Measurements from ENCODE around the gene ARNT2.

DNA sequence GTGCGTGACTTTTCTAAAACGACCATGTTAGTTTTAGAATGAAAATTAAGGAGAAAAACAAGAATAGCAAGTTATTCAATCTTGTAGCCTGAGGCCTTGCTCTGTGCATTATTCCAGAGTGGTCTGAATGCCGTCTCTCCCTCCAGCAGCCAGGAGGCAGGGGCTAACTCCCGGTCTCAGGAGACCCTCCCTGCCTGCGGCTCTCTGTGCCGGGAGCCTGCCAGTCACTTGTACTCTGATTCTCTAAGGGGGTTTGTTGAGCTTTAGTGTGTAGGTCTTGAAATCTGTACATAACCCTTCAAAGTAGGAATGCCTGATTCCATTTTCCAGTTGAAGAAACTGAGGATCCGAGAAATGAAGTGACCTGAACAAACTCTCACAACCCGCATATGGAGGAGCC lies 97.3 kb downstream of the ARNT2 start:
- TF ChIP-seq POLR2A (IDR thresholded peaks at IDR 0.05; ENCODE audit: extremely low read depth, insufficient read length): no peak
- TF ChIP-seq, protein P1, sequence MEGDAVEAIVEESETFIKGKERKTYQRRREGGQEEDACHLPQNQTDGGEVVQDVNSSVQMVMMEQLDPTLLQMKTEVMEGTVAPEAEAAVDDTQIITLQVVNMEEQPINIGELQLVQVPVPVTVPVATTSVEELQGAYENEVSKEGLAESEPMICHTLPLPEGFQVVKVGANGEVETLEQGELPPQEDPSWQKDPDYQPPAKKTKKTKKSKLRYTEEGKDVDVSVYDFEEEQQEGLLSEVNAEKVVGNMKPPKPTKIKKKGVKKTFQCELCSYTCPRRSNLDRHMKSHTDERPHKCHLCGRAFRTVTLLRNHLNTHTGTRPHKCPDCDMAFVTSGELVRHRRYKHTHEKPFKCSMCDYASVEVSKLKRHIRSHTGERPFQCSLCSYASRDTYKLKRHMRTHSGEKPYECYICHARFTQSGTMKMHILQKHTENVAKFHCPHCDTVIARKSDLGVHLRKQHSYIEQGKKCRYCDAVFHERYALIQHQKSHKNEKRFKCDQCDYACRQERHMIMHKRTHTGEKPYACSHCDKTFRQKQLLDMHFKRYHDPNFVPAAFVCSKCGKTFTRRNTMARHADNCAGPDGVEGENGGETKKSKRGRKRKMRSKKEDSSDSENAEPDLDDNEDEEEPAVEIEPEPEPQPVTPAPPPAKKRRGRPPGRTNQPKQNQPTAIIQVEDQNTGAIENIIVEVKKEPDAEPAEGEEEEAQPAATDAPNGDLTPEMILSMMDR (IDR thresholded peaks at IDR 0.05; ENCODE audit: low read depth, low read length): no peak
- TF ChIP-seq, protein P2, sequence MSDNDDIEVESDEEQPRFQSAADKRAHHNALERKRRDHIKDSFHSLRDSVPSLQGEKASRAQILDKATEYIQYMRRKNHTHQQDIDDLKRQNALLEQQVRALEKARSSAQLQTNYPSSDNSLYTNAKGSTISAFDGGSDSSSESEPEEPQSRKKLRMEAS (IDR thresholded peaks at IDR 0.05; ENCODE audit: low read depth, low read length): no peak
- TF ChIP-seq MYC (IDR thresholded peaks at IDR 0.05; ENCODE audit: low read depth, low read length): no peak

Measured in NB4 (cell line).